NCI-H1105 treated with DMSO at 0.1 percent for 48 hours (cell line): ENCODE data around the gene CPT1B.
"Not testable (repeated sequence)": the region's sequence is repeated elsewhere in the genome, so short reads cannot be mapped to it uniquely, and the experiment has no call there.

ENCODE experiments used
- DNase-seq: peaks from one replicate; lab custom pipeline; 2025; lab: John Stamatoyannopoulos, UW

The CPT1B gene

DNA sequence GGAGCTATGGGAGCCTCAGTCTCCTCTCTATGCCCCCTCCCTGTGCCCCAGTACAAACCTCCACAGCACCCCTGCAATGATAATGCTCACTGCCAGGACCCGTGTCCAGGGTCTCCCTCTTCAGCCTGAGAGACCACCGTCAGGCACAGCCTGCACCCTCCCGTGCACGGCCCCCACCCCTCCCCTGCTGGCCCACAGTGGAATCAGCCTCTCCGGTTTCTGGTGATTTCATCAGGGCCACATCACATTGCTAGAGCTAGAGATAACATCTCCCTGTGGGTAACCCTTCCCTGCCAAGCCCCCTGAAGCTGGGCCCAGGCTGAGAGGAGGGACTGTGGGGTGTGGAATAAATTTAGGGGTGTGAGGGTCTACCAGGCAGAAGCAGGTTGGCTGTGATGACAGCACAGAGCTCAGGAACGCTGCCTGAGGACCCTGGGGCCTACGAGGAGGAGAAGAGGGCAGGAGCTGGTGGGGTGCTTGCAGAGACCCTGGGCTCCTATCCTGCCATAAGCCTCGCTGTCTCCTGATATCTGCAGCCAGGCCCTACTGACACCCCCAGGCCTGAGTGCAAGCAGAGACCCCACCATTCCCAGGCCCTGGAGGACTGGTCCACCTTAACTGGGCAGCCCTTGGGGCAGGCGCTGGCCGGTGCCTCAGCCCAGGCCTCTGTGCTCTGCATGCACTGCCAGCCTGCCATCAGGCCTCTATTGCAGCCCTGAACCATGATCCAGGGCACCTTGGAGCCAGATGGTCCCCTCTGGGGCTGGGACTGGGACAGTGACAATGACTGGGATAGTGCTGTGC lies 32.5 kb downstream of the CPT1B start, which contains the start of gene KLHDC7B:
Gene KLHDC7B, plus strand, starts transcription at position 378 of the 804 bp plus-strand sequence. Its CDS starts 345 bp downstream, at position 723.
- no peak for DNase-seq

DNA sequence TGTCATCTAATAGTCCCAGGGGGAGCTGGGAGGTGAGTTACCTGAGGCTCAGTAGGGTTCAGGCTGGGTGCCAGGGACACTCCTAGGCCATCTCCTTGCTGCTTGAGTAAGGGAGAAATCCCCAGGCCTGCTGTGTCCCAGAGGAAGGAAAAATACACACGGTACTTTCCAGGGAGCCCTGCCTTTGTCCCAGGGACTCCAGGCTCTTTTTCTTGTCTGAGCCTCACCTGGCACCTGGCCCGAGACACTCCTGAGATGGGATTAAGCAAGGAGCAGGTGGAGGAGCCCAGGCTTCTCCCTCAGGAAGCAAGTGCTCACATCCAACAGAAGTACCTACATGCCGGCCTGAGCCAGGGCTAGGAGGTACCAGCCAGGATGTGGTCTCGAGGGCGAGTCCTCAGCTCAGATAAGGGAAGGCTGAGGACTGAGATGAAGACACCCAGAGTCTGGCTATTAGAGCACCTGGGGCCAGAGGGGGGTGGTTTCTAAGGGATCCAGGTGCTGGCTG lies 33.4 kb downstream of the CPT1B start:
- no peak for DNase-seq

DNA sequence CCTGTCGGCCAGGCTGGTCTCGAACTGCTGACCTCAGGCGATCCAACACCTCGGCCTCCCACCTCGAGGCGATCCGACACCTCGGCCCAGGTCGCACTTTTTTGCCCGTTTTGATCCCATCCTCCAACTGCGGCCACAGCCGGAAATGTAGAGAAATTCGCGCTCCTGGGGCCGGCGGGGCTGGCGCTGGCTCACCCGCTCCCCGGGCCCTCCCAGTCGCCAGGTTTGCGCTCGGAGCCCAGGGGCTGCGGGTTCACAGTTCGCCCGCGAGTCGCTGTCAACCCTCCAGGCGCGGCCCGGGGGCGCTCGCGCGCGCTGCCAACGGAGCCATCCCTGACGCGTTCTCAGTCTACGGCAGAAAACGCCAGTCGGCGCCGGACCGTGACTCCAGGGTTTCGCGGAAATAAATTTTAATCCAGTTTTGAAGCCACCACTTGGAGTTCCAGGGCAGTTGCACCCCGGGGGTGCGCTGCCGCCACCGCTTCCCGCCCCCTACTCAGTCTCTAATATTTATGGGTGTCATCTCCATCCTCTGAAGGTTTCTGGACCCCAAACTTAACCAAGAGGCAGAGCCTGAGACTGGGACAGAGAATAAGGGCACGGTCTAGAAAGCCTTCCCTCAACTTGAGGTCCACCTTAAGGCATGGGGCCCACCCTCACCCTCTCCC lies 34.0 kb downstream of the CPT1B start:
- no peak for DNase-seq

DNA sequence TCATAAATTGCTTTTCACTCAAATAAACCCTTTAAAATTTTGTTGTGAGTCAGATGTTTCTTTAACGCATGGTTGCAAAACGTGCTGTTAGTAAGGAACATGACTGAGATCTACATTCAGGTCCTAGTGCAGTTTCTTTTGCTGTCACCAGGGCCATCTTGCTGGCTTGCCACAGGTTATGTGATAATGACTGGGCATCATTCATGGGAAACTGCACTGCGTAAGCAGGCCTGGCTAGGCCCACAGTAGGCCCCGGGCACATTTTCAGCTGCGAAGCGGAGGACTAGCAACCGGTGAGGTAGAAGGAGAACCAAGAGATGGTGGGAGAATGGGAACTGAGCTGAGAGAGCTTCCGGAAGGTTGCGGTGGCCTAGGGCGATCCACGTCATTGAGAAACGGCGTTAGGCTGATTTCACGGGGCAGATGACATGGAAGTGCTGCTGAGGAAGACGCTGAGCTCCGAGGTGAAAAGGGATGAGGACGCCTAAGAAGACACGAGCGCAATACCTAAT lies 35.8 kb downstream of the CPT1B start:
- no peak for DNase-seq

DNA sequence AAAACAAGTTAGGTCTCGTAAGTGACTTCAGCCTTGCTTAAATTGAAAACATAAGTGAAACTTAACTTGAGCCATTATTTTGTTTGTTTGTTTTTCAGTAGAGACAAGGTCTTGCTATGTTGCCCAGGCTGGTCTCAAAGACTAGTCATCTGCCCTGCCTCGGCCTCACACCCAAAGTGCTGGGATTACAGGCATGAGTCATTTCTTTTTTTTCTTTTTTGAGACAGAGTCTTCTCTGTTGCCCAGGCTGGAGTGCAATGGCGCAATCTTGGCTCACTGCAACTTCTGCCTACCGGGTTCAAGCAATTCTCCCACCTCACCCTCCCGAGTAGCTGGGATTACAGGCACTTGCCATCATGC lies 36.6 kb downstream of the CPT1B start:
- not testable (repeated sequence) for DNase-seq

DNA sequence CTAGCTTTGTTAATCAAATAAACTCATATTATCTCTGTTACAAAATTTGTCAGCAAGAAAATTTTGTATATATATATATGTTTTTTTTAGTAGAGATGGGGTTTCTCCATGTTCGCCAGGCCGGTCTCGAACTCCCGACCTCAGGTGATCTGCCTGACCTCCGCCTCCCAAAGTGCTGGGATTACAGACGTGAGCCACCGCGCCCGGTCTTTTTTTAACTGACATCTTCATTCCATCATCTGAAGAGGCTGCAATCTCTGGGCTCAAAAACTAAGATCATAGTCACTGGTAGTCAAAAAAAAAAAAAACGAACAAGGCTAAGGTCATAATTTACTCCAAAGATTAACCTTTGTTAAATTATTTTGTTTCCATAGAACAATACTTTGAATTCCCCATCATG lies 37.8 kb downstream of the CPT1B start:
- DNase-seq, result no peak

DNA sequence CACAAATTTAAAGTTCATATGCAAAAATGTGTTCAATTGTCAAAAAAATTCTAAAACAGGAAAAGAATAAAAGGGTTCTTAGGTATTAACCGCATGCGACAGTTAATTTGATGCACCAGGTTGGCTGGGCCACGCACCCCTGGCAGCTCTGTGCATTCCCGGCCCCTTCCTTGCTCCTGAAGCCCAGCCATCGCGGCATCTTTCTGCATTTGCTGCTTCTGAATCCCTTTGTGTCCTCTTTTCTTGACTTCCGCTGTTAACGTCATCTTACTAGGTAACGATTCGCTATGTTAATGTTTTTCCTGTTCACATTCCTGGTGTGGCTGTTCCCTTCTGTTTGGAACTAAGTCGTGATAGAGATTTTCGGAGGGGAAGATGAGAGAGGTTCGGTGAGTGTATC lies 40.5 kb downstream of the CPT1B start:
- DNase-seq, result no peak

DNA sequence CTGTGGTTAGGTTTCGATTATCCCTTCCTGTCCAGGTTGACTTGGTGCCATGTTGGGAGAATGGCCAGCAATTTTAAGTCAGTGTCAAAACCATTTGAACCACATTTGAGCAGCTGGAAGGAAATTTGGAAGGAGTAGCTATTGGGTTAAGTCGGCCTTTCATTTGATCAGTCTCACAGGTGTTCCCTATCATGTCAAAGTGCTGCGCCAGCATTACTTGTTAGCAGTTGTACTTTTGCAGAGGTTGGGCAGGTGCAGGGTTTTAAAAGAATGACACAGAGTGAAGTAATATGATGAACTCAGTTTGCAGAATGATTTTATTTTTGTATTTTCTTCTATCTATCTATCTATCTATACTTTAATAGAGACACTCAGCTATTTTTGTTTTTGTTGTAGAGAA lies 42.0 kb downstream of the CPT1B start:
- no peak for DNase-seq

DNA sequence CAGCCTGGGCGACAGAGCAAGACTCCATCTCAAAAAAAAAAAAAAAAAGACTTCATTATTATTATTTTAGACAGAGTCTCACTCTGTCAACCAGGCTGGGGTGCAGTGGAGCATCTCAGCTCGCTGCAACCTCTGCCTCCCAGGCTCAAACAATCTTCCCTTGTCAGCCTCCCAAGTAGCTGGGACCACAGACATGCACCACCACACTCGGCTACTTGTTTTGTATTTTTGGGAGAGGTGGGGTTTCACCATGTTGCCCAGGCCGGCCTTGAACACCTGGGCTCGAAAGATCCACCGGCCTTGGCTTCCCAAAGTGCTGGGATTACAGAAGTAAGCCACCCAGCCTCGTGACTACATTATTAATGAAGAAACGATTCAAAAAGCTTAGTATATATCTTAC lies 43.1 kb downstream of the CPT1B start:
- no peak for DNase-seq

DNA sequence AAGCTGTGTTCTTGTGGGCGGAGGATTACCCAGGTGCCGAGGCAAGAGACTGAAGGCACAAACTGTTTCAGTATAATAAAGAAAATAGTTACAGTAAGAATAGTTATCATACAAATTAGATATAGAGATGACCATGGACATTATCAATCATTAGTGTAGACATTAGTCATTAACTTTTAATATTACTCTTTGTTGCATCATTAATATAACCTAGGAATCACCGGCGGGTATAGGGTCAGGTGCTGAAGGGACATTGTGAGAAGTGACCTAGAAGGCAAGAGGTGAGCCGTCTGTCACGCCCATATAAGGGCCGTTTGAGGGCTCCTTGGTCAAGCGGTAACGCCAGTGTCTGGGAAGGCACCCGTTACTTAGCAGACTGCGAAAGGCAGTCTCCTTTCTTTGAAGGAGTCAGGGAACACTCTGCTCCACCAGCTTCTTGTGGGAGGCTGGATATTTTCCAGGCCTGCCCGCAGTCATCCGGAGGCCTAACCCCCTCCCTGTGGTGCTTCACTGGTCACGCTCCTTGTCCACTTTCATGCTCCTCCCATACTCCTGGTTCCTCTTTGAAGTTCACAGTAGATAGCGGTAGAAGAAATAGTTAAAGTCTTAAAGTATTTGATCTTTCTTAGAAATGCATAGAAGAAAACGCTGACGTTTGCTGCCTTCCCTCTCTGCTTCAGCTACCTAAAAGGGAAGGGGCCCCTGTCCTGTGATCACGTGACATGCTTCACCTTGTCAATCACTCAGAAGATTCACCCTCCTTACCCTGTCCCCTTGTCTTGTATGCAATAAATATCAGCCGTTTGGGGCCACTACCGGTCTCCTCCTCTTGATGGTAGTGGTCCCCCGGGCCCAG lies 44.1 kb downstream of the CPT1B start:
- not testable (repeated sequence) for DNase-seq

DNA sequence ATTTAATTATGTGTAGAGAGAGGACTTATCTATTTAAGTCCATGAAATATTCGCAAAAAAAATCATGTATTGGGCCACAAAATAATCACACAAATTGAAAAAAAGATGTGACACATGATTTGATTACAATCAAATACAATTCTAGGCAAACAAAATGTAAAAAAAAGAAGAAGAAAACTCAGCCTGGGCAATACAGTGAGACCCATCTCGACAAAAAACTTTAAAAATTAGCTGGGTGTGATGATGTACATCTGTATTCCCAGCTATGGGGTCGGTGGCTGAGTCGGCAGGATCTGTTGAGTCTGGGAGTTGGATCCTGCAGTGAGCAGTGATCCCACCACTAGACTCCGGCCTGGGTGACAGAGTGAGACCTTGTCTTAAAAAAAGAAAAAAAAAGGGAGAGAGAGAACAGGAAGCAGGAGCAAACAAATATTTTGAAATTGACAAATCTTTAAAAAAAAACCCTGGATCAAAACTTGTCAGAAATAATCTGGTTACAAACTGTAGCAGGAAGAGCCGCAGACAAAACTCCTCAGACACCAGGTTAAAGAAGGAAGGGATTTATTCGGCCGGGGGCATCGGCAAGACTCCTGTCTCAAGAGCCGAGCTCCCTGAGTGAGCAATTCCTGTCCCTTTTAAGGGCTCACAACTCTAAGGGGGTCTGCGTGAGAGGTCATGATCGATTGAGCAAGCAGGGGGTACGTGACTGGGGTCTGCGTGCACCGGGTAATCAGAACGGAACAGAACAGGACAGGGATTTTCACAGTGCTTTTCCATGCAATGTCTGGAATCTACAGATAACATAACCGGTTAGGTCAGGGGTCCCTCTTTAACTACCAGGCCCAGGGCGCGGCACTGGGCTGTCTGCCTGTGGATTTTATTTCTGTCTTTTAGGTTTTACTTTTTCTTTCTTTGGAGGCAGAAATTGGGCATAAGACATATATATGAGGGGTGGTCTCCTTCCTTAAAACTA lies 45.1 kb downstream of the CPT1B start:
- no peak for DNase-seq

DNA sequence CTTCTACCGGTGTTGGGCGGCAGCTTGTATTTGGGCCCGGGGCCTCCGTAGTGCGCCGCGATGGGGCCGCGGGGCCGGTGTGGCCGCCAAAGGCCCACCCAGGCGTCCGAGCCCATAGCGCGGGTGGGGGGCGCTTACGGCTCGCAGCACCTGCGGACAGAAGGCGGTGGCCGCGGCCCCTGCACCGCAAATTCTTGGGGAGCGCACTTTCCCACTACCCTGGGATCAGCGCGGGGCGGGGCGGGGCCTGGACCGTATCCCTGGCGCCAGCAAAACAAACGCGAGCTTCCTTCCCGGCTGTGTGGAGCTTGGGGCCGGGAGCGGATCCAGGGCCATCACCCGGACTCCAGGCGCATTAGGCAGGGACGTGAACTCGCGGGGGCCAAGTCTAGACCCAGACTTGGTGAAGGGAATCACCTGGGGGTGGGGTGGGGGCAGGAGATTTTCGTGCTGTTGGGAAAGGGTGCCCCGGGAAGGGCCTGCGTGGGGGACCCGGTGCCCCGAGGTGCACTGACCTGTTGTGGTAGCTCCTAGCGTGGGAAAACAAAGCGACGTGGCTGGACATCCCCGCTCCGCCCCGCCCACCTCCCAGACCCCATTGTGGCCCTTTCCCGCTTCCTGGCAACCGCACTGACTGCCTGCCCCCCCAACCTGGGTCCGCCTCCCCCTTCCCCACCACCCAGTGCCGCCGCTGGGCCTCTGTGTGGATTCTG lies 46.1 kb downstream of the CPT1B start:
- DNase-seq, result peak; percentile 29

DNA sequence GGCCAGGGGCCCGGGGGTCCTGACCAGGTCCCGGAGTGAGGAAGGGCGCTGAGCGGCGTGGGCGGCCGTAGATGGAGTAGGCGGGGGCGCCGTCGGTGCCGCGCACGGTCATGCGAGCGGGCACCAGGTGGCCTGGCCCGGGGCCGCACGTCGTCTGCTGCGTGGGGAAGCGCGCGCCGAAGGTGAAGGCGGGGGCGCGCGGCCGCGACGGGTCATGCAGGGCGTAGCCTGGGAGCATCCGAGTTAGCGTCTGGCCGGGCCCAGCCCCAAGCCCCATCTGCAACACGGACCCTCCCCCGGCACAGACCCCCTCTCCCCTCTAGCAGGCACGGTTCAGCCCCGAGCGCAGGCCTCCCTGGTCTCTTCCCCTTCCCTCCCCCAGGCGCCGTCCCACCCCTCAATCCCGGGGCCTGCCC lies 46.7 kb downstream of the CPT1B start:
- peak; percentile 34 for DNase-seq

DNA sequence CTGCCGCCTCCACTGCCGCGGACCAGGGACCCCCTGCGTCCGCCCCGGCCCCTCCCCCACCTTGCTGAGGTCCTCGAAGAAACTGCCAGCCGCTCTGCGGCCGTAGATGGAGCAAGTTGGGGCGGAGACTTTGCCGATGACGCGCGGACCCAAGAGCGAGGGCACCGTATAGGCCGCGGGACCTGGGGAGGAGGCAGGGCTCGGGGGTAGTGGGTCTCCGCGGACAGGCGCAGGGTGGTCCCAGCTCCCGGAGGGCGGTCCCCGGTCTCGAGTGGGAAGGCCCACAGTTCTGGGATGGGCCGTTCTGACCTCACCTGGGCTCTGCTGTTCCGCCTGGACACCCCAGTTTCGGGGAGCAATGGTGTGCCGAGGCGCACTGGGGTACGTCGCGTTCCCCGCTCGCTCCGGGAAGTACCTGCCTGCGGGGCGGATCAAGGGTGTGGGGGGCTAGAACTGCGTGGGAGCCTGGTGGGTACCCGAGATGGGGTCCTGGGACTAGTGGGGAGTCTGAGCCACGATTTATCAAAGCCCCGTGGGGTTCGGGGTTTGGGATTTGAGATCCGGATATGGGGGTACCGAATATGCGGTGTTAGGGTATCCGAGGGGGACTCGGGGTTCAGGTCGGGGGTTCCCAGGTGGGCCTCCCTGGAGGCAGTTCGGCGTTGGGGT lies 47.2 kb downstream of the CPT1B start:
- peak; percentile 53 for DNase-seq

DNA sequence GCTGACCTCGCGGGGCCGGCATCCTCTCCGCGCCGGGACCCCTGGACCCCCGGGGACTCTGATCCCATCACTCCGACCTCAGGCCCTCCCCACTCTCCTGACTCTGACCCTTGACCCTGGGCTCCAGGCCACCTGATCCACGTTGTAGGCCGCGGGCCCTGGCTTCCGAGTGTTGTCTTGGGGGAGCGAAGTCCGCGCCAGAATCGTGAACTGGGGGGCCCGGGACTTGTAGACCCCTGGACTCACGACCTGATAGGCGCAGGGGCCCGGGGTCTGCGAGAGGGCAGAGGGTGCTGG lies 47.7 kb downstream of the CPT1B start:
- no peak for DNase-seq

DNA sequence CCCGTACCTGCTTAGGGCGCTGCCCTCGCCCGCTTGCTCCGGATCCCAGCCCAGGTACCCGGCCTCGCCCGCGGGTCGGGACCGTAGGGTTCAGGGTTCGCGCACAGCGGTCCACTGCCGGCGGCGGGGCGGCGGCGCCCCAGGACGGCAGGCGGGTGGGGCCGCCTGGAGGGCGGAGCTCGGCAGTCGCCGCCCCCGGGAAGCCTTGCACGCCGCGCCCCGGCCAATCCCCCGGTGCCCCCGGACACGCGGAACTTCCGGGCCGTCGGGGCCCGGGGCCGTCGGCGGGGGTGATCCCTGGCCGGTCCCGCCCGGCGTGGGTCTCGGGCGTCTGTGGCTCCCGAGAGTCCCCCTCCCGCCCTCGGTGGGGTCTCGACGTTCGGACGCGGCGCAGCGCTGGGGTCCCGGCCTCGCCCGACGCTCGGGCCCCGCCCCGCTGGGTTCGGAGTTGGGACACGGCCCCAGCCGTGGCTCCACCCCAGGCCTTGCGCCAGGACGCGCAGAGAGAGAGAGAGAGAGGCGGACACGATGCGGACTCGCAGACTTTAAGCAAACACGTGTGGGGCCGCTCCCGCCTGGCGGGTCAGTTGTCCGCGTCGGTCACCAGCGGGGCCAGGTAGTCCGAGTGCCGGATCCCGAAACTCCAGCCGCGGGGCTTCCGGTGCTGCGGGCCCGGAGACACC lies 48.2 kb downstream of the CPT1B start, which contains the start of gene TYMP:
Gene TYMP, minus strand, starts transcription at position 116 of the 683 bp plus-strand sequence. CDS start 303 bp downstream, outside the sequence.
- DNase-seq, result no peak

DNA sequence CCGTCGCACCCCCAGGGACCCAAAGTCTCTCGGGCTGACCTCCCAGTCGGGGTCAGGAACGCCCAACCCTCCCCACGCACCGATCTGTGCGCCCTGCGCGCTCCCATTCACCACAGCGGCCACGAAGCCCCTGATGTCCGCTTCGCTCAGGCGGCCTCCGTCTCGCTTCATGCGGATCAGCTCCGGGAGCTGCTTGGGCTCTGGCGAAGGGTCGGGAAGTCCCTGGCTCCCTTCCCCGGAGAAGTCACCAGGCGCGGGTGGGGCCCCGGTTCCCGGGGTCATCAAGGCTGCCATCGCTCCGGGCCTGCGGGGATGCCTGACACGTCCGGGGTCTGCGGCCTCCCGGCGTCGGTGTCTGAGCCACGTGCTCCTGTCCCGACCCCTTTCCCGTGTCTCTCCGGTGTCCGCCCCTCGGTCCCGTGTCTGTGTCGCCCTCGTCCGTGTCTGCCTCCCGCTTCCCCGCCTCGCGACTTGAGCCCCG lies 48.8 kb downstream of the CPT1B start:
- no peak for DNase-seq

DNA sequence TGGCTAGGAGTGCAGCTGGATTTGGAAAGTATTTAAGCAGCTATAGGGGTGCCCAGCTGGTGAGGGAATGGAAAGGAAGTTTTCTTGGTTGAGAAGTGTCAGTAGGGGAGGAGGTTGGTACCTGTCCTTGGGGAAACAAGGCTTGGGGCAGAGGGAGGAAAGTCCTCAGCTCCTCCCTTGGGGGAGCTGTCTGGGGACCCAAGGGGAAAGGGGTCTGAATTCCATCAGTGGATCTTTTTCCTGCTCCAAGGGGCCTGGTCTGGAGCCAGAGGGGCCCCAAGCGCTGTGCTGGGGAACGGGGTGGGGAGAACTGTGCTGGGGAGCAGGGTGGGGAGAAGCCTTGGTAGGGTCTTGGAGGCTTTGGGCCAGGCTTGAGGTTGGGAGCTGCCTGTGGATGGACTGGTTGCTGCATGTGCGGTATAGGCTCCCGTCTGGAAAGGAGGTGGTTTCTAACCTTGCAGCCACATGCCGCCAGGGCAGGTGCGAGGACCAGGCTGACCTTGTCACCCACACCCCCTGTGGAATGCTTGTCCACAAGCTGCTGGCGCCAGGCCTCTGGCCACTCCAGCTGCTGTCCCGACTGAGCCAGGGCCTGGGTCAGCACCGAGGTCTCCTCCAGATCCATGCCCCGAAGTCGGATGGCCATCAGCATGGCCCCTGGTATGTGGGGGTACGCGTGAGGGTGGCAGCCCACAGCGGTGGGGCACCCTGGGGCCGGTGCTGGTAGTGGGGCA lies 49.4 kb downstream of the CPT1B start:
- DNase-seq, result no peak
